ENCODE data around the gene CRCP. TPM values are rescaled to one million over a fixed set of nuclear protein-coding genes. Genes with fewer than 3 reads are reported as not detected.
"Not testable (repeated sequence)": the region's sequence is repeated elsewhere in the genome, so short reads cannot be mapped to it uniquely, and the experiment has no call there.

The CRCP gene
- total and polyA plus RNA-seq, 4 donors, result 18.9 to 43.0 (median 32.4) TPM

- DNase-seq, result peak; percentile 53 to 79 (median 66)
- peaks cover 13 to 29% (median 22%) of the 10 kb centered on the region in 5 donors for H3K4me1 ChIP-seq (ENCODE audit: control insufficient read depth in 5 of 5, insufficient read depth in 5 of 5, low read length in 5 of 5)
- peak overlapping the region; percentile 25 to 54 for H3K9ac ChIP-seq (ENCODE audit: insufficient read depth in 1 of 2, low read length in 2 of 2)
- ATAC-seq (ENCODE audit: insufficient read depth, low FRiP score), result no peak
- no peaks in the 10 kb centered on the region for H3K9me3 ChIP-seq (ENCODE audit: control insufficient read depth in 4 of 4, insufficient read depth in 3 of 4, low read length in 3 of 4)
- H3K4me3 ChIP-seq, result no peak overlapping the region
- H3K27ac ChIP-seq (ENCODE audit: low read depth in 1 of 2, low read length in 1 of 2), result peak overlapping the region; percentile 69 to 86
- 36 to 63% methylated on average over 12 of the region's 12 CpGs for WGBS, 2 donors
- H3K36me3 ChIP-seq (ENCODE audit: control insufficient read depth in 4 of 4, insufficient read depth in 4 of 4, low read length in 4 of 4), result peaks cover 10 to 16% (median 12%) of the 10 kb centered on the region in 4 donors
- no peaks in the 10 kb centered on the region for H3K27me3 ChIP-seq (ENCODE audit: control insufficient read depth in 3 of 3, insufficient read depth in 3 of 3, low read length in 2 of 3)
- TF ChIP-seq CTCF (IDR thresholded peaks at IDR 0.05; ENCODE audit: control extremely low read depth, extremely low read depth), result no peak
These were observed 37.9 kb downstream of the CRCP start for GRCh38 chr7:66152371-66153191.

GRCh38 chr7:66153691-66154090 lies 39.0 kb downstream of the CRCP start:
- ATAC-seq (ENCODE audit: insufficient read depth, low FRiP score) (no peak), DNase-seq (no peak)
- H3K4me3 ChIP-seq, result no peak overlapping the region
- TF ChIP-seq CTCF (IDR thresholded peaks at IDR 0.05; ENCODE audit: control extremely low read depth, extremely low read depth), result no peak
- H3K27me3 ChIP-seq (ENCODE audit: control insufficient read depth in 3 of 3, insufficient read depth in 3 of 3, low read length in 2 of 3), result no peaks in the 10 kb centered on the region
- H3K4me1 ChIP-seq (ENCODE audit: control insufficient read depth in 5 of 5, insufficient read depth in 5 of 5, low read length in 5 of 5), result peaks cover 13 to 29% (median 20%) of the 10 kb centered on the region in 5 donors
- H3K9ac ChIP-seq (ENCODE audit: insufficient read depth in 1 of 2, low read length in 2 of 2), result no peak overlapping the region
- H3K36me3 ChIP-seq (ENCODE audit: control insufficient read depth in 4 of 4, insufficient read depth in 4 of 4, low read length in 4 of 4), result peaks cover 14 to 21% (median 18%) of the 10 kb centered on the region in 4 donors
- H3K9me3 ChIP-seq (ENCODE audit: control insufficient read depth in 4 of 4, insufficient read depth in 3 of 4, low read length in 3 of 4), result no peaks in the 10 kb centered on the region
- WGBS, 2 donors, result 97 to 98% methylated on average over 11 of the region's 11 CpGs
- H3K27ac ChIP-seq (ENCODE audit: low read depth in 1 of 2, low read length in 1 of 2), result no peak overlapping the region

- H3K27ac ChIP-seq (ENCODE audit: low read depth in 1 of 2, low read length in 1 of 2); H3K9me3 ChIP-seq (ENCODE audit: control insufficient read depth in 4 of 4, insufficient read depth in 3 of 4, low read length in 3 of 4); ATAC-seq (ENCODE audit: insufficient read depth, low FRiP score); H3K27me3 ChIP-seq (ENCODE audit: control insufficient read depth in 3 of 3, insufficient read depth in 3 of 3, low read length in 2 of 3); DNase-seq; H3K9ac ChIP-seq (ENCODE audit: insufficient read depth in 1 of 2, low read length in 2 of 2); H3K4me3 ChIP-seq: not testable (repeated sequence)
- peaks cover 13 to 20% (median 15%) of the 10 kb centered on the region in 5 donors for H3K4me1 ChIP-seq (ENCODE audit: control insufficient read depth in 5 of 5, insufficient read depth in 5 of 5, low read length in 5 of 5)
- peaks cover 14 to 21% (median 18%) of the 10 kb centered on the region in 4 donors for H3K36me3 ChIP-seq (ENCODE audit: control insufficient read depth in 4 of 4, insufficient read depth in 4 of 4, low read length in 4 of 4)
- WGBS, 2 donors, result 96 to 98% methylated on average over 7 of the region's 7 CpGs
These were observed 41.4 kb downstream of the CRCP start for GRCh38 chr7:66156035-66156434.

- H3K27ac ChIP-seq (ENCODE audit: low read depth in 1 of 2, low read length in 1 of 2), result no peak overlapping the region
- no peak for TF ChIP-seq CTCF (IDR thresholded peaks at IDR 0.05; ENCODE audit: control extremely low read depth, extremely low read depth)
- no peak for DNase-seq
- no peaks in the 10 kb centered on the region for H3K27me3 ChIP-seq (ENCODE audit: control insufficient read depth in 3 of 3, insufficient read depth in 3 of 3, low read length in 2 of 3)
- H3K9me3 ChIP-seq (ENCODE audit: control insufficient read depth in 4 of 4, insufficient read depth in 3 of 4, low read length in 3 of 4), result no peaks in the 10 kb centered on the region
- no peak for ATAC-seq (ENCODE audit: insufficient read depth, low FRiP score)
- no peak overlapping the region for H3K4me3 ChIP-seq
- H3K9ac ChIP-seq (ENCODE audit: insufficient read depth in 1 of 2, low read length in 2 of 2), result no peak overlapping the region
- 71 to 90% methylated on average over 3 of the region's 3 CpGs for WGBS, 2 donors
- H3K36me3 ChIP-seq (ENCODE audit: control insufficient read depth in 4 of 4, insufficient read depth in 4 of 4, low read length in 4 of 4), result peaks cover 14 to 21% (median 18%) of the 10 kb centered on the region in 4 donors
- H3K4me1 ChIP-seq (ENCODE audit: control insufficient read depth in 5 of 5, insufficient read depth in 5 of 5, low read length in 5 of 5), result peaks cover 5 to 10% (median 10%) of the 10 kb centered on the region in 5 donors
These were observed 42.4 kb downstream of the CRCP start for GRCh38 chr7:66157060-66157459.
